Choroid plexus epithelial cell (primary cell): ENCODE results near the gene EEFSEC.

ENCODE experiments used
- DNase-seq: peaks from one replicate; pipeline ENCODE4 v3.0.0-alpha.2; 2010; ENCODE audit warnings: low read depth
- H3K4me3 ChIP-seq: 2 replicates; pipeline ENCODE4 v1.5.1; 2011; ENCODE audit warnings: low read depth, mild to moderate bottlenecking, control low read depth, low read length, moderate library complexity
- TF ChIP-seq, protein P1 (sequence below): conservative IDR thresholded peaks from 2 replicates; pipeline ENCODE4 v1.5.1; 2011; ENCODE audit warnings: low read depth, mild to moderate bottlenecking, control low read depth, inconsistent platforms, low read length, moderate library complexity

The EEFSEC gene

DNA sequence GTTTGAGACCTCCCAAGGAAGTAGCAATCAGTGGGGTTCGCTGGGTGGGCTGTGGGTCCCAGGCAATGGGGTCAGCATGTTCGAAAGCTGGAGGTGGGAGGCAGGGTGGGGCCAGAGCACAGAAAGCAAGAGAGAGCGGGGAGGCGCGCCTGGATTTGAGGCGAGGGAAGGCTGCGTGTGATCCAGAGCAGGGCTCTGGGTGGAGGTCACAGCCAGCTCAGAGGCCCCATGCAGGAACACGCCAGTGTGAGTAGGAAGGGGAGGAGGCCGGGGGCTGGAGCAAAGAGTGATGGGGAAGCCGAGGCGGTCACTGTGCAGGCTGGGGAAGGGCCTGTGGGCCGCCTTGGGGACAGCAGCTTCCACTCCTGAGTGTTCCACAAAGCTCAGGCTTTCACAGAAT, 304.7 kb downstream of the EEFSEC start:
- DNase-seq = no peak
- no peak overlapping the region for H3K4me3 ChIP-seq
- TF ChIP-seq, protein P1, sequence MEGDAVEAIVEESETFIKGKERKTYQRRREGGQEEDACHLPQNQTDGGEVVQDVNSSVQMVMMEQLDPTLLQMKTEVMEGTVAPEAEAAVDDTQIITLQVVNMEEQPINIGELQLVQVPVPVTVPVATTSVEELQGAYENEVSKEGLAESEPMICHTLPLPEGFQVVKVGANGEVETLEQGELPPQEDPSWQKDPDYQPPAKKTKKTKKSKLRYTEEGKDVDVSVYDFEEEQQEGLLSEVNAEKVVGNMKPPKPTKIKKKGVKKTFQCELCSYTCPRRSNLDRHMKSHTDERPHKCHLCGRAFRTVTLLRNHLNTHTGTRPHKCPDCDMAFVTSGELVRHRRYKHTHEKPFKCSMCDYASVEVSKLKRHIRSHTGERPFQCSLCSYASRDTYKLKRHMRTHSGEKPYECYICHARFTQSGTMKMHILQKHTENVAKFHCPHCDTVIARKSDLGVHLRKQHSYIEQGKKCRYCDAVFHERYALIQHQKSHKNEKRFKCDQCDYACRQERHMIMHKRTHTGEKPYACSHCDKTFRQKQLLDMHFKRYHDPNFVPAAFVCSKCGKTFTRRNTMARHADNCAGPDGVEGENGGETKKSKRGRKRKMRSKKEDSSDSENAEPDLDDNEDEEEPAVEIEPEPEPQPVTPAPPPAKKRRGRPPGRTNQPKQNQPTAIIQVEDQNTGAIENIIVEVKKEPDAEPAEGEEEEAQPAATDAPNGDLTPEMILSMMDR = no peak
